Ramos (cell line): ENCODE measurements around the gene WDR27.
"Not testable (repeated sequence)": the region's sequence is repeated elsewhere in the genome, so short reads cannot be mapped to it uniquely, and the experiment has no call there.

ENCODE experiments used
- in situ Hi-C: fragments of 300-500 bp; cut with MboI; formaldehyde crosslinking; loops from one replicate; pipeline ENCODE4 v1.14.3; 2022; ENCODE audit warnings: low sequenced_read_pairs; ENCODE audit not compliant: unreplicated experiment

WDR27 gene

GRCh38 chr6:169498916-169499513, 202.8 kb downstream of the WDR27 start:
- in situ Hi-C loops, result no loop called here

- in situ Hi-C loops, result no loop called here
Observed at GRCh38 chr6:169495601-169496000, 206.2 kb downstream of the WDR27 start.

- in situ Hi-C loops, result no loop called here
Observed at GRCh38 chr6:169494038-169494437, 207.8 kb downstream of the WDR27 start.

GRCh38 chr6:169491482-169491881, 210.3 kb downstream of the WDR27 start:
- in situ Hi-C loops, result no loop called here

GRCh38 chr6:169490830-169491229, 211.0 kb downstream of the WDR27 start:
- in situ Hi-C loops, result no loop called here

- in situ Hi-C loops, result no loop called here
Observed at GRCh38 chr6:169490246-169490641, 211.6 kb downstream of the WDR27 start.

- in situ Hi-C loops, result no loop called here
Observed at GRCh38 chr6:169489563-169490245, 212.1 kb downstream of the WDR27 start.

- in situ Hi-C loops, result no loop called here
Observed at GRCh38 chr6:169487579-169488436, 214.0 kb downstream of the WDR27 start.

GRCh38 chr6:169479783-169480495, 221.9 kb downstream of the WDR27 start:
- in situ Hi-C loops, result no loop called here

- in situ Hi-C loops, result no loop called here
Observed at GRCh38 chr6:169474362-169474761, 227.5 kb downstream of the WDR27 start.

- in situ Hi-C loops, result no loop called here
Observed at GRCh38 chr6:169473663-169474062, 228.2 kb downstream of the WDR27 start.

- in situ Hi-C loops, result no loop called here
Observed at GRCh38 chr6:169472786-169473416, 228.9 kb downstream of the WDR27 start.

- in situ Hi-C loops, result no loop called here
Observed at GRCh38 chr6:169470790-169471189, 231.0 kb downstream of the WDR27 start.

- in situ Hi-C loops, result no loop called here
Observed at GRCh38 chr6:169469028-169469427, 232.8 kb downstream of the WDR27 start.

GRCh38 chr6:169467755-169468154, 234.1 kb downstream of the WDR27 start:
- in situ Hi-C loops, result not testable (repeated sequence)

- in situ Hi-C loops, result not testable (repeated sequence)
Observed at GRCh38 chr6:169466256-169466655, 235.6 kb downstream of the WDR27 start.

GRCh38 chr6:169457762-169458161, 244.1 kb downstream of the WDR27 start:
- in situ Hi-C loops, result no loop called here

GRCh38 chr6:169456840-169457239, 245.0 kb downstream of the WDR27 start:
- in situ Hi-C loops, result no loop called here

- in situ Hi-C loops, result no loop called here
Observed at GRCh38 chr6:169455470-169455869, 246.4 kb downstream of the WDR27 start.

GRCh38 chr6:169454872-169455204, 247.0 kb downstream of the WDR27 start:
- in situ Hi-C loops, result no loop called here
